Measurements from ENCODE around the gene ZBTB2.

The ZBTB2 gene

GRCh38 chr6:151341476-151342195, 49.7 kb downstream of the ZBTB2 start:
- TF ChIP-seq CTCF (IDR thresholded peaks at IDR 0.05; ENCODE audit: low read depth, low read length) = no peak
- no peak overlapping the region for H3K4me3 ChIP-seq (ENCODE audit: low read depth, low read length)

- TF ChIP-seq CTCF (IDR thresholded peaks at IDR 0.05; ENCODE audit: low read depth, low read length) = no peak
- H3K4me3 ChIP-seq (ENCODE audit: low read depth, low read length) = no peak overlapping the region
Observed at GRCh38 chr6:151340219-151340978, 51.0 kb downstream of the ZBTB2 start.

GRCh38 chr6:151339369-151339768, 52.0 kb downstream of the ZBTB2 start:
- no peak overlapping the region for H3K4me3 ChIP-seq (ENCODE audit: low read depth, low read length)
- TF ChIP-seq CTCF (IDR thresholded peaks at IDR 0.05; ENCODE audit: low read depth, low read length) = no peak

GRCh38 chr6:151338651-151339200, 52.6 kb downstream of the ZBTB2 start:
- TF ChIP-seq CTCF (IDR thresholded peaks at IDR 0.05; ENCODE audit: low read depth, low read length) = no peak
- no peak overlapping the region for H3K4me3 ChIP-seq (ENCODE audit: low read depth, low read length)

GRCh38 chr6:151335930-151336329, 55.4 kb downstream of the ZBTB2 start:
- no peak overlapping the region for H3K4me3 ChIP-seq (ENCODE audit: low read depth, low read length)
- no peak for TF ChIP-seq CTCF (IDR thresholded peaks at IDR 0.05; ENCODE audit: low read depth, low read length)

- no peak for TF ChIP-seq CTCF (IDR thresholded peaks at IDR 0.05; ENCODE audit: low read depth, low read length)
- H3K4me3 ChIP-seq (ENCODE audit: low read depth, low read length) = no peak overlapping the region
Observed at GRCh38 chr6:151330130-151330696, 61.1 kb downstream of the ZBTB2 start.
